ENCODE data around the gene S100A3.
A peak's percentile ranks its signal among the peaks of the same experiment; 100 is the strongest.

The S100A3 gene

GRCh38 chr1:153509729-153510354 is 39.2 kb downstream of the S100A3 start:
- peak; percentile 56 to 62 for DNase-seq (ENCODE audit: low read depth in 2 of 2)

- DNase-seq (ENCODE audit: low read depth in 2 of 2), result no peak
These were observed 40.0 kb downstream of the S100A3 start for GRCh38 chr1:153509036-153509435.

GRCh38 chr1:153507926-153508583 is 41.0 kb downstream of the S100A3 start:
- no peak for DNase-seq (ENCODE audit: low read depth in 2 of 2)

GRCh38 chr1:153506831-153507413 is 42.1 kb downstream of the S100A3 start:
- DNase-seq (ENCODE audit: low read depth in 2 of 2), result no peak

- no peak for DNase-seq (ENCODE audit: low read depth in 2 of 2)
These were observed 42.7 kb downstream of the S100A3 start for GRCh38 chr1:153506386-153506785.

- no peak for DNase-seq (ENCODE audit: low read depth in 2 of 2)
These were observed 43.5 kb downstream of the S100A3 start for GRCh38 chr1:153505576-153505975.

- no peak for DNase-seq (ENCODE audit: low read depth in 2 of 2)
These were observed 45.3 kb downstream of the S100A3 start for GRCh38 chr1:153503766-153504165.

GRCh38 chr1:153498746-153499145 is 50.3 kb downstream of the S100A3 start:
- no peak for DNase-seq (ENCODE audit: low read depth in 2 of 2)

Data from stimulated activated CD8-positive, alpha-beta memory T cell treated with anti-CD3 and anti-CD28 coated beads, Interleukin-2, amount 100 ng/mL, for 48 hours (primary cell).